GM18858 (cell line): ENCODE data around the gene SV2C.
"Not testable (repeated sequence)": the region's sequence is repeated elsewhere in the genome, so short reads cannot be mapped to it uniquely, and the experiment has no call there.

Experiments used
- ATAC-seq: cut with Tn5 transposase; IDR thresholded peaks from one replicate; pipeline ENCODE4 v1.9.1; 2021; ENCODE audit not compliant: unreplicated experiment

The SV2C gene

GRCh38 chr5:76334574-76334973 is 251.4 kb downstream of the SV2C start:
- no peak for ATAC-seq

GRCh38 chr5:76335451-76335850 is 252.3 kb downstream of the SV2C start:
- not testable (repeated sequence) for ATAC-seq

DNA sequence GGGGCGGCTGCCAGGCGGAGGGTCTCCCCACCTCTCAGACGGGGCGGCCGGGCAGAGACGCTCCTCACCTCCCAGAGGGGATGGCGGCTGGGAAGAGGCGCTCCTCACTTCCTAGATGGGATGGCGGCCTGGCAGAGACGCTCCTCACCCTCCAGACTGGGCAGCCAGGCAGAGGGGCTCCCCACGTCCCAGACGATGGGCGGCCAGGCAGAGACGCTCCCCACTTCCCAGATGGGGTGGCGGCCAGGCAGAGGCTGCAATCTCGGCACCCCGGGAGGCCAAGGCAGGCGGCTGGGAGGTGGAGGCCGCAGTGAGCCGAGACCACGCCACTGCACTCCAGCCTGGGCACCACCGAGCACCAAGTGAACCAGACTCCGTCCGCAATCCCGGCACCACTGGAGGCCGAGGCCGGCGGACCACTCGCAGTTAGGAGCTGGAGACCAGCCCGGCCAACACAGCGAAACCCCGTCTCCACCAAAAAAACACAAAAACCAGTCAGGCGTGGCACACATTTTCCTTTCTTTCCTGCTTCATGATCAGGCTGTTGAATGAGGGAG is 253.1 kb downstream of the SV2C start:
- ATAC-seq: not testable (repeated sequence)

DNA sequence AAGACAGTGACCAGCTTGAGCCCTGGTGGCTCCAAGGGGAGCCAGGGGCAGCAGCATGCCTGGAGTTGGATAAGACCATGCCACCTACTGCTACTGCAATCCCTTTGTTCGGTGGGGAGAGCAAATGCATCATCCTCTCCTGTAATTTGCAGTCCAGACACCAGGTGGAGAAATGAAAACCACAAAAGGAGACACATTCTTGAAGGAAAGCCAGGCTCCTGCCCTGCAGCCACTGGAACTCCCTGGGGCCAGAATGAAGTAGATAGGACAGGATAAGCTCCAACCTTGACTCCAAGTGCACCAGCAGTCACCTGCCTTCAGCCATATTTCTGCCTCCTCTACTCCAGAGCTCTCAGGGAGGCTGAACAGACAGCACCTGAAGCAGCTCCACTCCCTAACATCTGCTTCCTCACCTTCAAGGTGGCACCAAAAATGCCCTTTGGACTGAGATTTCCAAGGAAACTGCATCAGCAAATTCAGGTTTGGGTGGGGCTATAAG is 254.8 kb downstream of the SV2C start:
- ATAC-seq: no peak

- no peak for ATAC-seq
Observed at GRCh38 chr5:76339919-76340318, 256.7 kb downstream of the SV2C start.

GRCh38 chr5:76341651-76342334 is 258.6 kb downstream of the SV2C start:
- ATAC-seq: no peak

- ATAC-seq: no peak
Observed at GRCh38 chr5:76342474-76342873, 259.3 kb downstream of the SV2C start.

DNA sequence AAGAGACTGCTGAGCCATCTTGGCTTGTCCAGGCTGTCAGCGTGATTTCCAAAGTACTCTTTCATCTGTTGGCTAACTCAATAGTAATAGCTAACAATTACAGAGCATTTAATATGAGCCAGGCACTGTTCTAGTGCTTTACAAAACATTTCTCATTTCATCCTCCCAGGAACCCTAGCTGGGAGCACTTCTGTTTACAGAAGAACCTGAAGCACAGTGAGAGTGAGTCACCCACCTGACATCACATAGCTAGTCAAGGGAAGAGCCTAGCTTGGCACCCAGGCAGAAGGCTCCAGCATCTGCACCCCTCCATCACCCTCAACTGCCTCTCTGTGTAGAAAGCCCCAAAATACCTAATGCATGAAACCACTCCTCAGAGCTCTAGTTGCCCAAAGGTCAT is 262.4 kb downstream of the SV2C start:
- no peak for ATAC-seq

DNA sequence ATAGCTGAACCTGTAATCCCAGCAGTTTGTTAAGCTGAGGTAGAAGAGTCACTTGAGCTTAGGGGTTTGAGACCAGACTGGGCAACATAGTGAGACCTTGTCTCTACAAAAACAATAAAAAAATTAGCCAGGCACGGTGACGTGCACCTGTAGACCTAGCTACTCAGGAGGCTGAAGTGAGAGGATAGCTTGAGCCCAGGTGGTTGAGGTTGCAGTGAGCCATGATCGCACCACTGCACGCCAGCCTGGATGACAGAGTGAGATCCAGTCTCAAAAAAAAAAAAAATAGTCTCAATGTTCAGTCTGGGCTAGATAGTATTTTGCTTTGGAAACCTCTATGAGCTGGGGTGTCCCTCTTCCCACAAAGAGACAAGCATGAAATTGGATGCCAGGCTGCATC is 268.0 kb downstream of the SV2C start:
- ATAC-seq: peak; percentile 9

- ATAC-seq: peak; percentile 100
Observed at GRCh38 chr5:76351577-76351976, 268.4 kb downstream of the SV2C start.

DNA sequence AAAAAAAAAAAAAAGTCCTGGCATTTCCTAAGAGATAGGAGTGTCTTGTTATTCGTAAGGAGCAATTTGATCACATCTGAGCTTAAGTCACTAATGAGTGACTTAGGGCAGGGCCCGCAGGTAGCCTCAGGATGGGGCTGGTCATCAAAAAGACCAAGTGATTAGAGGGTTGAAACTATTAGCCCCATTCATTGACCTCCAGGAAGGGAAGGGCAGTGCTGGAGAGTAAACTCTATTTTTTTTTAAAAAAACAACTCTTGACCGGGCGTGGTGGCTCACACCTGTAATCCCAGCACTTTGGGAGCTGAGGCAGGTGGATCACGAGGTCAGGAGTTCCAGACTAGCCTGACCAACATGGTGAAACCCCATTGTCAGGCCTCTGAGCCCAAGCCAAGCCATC is 273.7 kb downstream of the SV2C start:
- no peak for ATAC-seq

DNA sequence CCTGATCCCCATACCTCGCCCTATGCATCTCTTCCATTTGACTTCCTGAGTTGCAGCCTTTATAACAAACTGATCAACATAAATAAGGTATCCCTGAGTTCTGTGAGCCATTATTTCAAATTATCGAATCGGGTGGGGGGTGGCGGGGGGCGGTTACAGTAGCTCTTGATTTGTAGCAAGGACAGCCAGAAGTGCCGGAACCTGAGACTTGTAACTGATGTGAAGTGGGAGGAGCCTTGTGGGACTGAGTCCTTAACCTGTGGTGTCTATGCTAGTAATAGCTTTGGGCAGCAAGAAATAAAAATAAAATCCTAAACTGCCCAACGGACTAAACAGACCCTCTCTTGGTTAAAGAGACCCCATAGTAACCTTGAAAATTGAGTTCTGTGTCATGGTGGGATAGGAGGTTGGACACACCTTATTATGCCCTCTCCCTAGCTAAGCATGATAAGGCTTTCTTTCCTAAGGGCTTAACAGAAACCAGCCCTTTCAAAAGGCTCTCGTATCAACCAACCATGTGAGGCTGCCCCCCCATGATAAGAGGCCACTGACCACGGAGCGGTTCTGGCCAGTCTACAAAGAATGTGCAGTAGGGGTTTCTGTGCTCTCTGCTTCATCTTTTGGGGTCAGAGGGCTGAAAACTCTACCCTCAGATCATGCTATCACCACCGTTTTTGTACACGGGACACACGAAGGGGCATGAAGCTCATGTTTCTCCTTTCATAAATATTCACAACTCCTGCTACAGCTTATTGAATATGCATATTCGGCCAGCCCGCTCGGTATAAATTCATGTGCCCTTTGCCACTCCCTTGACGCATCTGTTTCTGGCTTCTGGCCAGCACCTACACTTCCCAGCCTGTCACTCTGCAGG is 280.4 kb downstream of the SV2C start:
- no peak for ATAC-seq

- ATAC-seq: no peak
Observed at GRCh38 chr5:76364226-76364589, 281.0 kb downstream of the SV2C start.

DNA sequence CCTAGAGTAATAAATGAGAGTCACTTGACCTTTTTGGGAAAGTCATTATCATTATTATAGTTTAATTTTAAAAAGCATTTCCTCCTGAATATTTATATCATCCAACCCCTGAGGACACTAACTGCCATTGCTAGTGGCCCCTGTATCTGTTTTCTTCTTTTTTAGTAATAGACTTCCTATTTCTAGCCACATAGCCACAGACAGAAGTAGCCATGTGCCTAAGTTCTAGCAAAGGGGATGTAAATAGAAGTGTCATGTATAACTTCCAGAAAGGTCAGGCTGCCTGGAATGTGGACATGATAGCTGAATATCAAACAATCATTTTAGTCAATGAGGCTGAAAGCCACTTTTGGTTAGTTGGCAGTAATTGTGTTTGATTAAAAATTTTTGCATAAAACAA is 282.4 kb downstream of the SV2C start:
- no peak for ATAC-seq

DNA sequence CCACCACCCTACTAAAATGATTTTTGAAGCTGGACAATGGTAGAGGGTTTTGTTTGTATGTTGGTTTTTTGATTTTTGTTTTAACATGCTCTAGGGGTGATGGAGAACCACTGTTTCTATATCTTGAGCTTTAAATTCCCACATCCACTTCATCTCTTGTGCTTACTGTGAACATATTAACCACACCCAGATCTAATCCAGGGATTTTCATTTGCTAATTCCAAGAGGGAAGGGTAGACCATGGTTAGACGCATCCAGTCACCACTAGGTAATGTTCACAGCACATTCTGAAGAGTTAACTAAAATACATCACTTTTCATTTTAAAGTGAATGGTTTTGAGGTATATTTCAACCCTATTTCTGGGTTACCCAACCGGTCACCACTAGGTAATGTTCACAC is 283.4 kb downstream of the SV2C start:
- no peak for ATAC-seq

- no peak for ATAC-seq
Observed at GRCh38 chr5:76367623-76368371, 284.6 kb downstream of the SV2C start.

GRCh38 chr5:76368941-76369340 is 285.8 kb downstream of the SV2C start:
- no peak for ATAC-seq

DNA sequence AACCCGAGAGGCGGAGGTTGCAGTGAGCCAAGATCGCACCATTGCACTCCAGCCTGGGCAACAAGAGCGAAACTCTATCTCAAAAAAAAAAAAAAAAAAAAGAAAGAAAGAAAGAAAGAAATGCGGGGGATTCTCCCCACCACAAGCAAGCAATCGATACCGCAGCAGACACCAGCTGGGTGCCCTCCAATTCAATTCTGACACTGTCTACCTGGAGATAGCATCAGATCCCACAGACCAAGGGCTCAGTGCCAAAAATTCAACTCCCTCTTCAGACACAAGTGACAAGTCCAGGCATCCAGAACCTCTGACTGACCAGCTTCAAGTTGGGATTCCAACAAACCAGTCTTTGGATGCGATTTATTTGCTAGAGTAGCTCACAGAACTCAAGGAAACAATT is 286.5 kb downstream of the SV2C start:
- ATAC-seq: not testable (repeated sequence)

DNA sequence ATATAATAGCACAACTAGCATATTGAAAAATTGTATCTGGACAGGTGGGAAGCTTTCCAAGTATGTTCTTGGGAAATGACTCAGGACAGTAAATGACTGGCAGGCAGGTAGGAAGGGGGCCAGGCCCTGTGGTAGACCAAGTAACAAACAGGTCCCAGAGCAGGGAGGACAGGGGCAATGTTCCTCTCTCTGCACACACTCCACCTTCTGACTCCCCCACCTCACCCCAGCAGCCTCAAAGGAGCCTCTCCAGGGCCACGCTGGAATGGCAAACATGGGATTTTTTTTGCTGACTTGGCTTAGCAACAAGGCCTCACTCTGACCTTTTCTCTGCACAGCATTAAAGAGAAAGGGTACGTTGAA is 288.8 kb downstream of the SV2C start:
- ATAC-seq: no peak

DNA sequence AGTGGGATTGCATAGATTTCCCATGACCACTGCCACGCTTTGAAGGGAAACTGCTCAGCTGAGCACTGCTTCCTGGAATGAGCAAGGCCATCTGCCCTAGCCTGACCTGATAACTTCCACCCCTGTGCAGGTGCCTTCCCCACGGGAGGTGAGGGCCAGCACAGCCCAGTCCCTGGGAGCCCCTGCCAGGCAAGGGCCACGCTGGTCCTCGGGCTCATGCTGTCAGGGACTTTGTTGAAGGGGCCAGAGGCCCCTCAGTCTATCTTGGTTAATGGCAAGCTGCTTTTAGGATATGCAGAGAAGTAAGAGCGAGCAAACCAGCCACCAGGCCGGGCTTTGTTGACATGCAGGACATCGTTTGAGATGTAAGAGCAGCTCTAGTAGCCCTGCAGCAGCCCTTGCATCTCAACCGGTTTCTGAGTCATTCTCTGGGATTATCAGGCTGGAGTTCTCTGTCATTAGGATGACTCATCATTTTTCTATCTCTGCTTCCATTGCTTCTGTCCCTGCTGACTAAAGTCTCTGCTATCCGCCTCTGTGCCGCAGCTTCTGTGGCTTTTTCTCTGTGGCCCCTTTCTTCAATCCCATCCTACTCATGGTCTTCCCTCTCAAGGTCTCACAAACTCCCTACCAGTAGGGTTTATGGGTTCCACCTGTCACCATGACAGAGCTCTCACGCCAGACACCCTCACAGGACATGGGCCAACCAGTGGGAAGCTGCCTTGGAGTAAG is 289.3 kb downstream of the SV2C start:
- ATAC-seq: no peak
